Measurements from ENCODE around the gene MDN1.

Gene MDN1

GRCh38 chr6:89611666-89612065 lies 207.9 kb downstream of the MDN1 start:
- H3K4me3 ChIP-seq (ENCODE audit: low read length): no peak overlapping the region; the same call in 1 of the 2 replicates
- no peaks in the 10 kb centered on the region for H3K36me3 ChIP-seq (replicated peaks; ENCODE audit: insufficient read depth, low read length)
- H3K4me1 ChIP-seq (ENCODE audit: low read length): peaks cover 23% of the 10 kb centered on the region
- no peaks in the 10 kb centered on the region for H3K27me3 ChIP-seq (replicated peaks; ENCODE audit: insufficient read depth, low read length)
- H3K79me2 ChIP-seq (ENCODE audit: low read length): no peaks in the 10 kb centered on the region
- H4K20me1 ChIP-seq (ENCODE audit: insufficient read depth, low read length): no peaks in the 10 kb centered on the region
- H3K9me3 ChIP-seq (replicated peaks; ENCODE audit: insufficient read depth, low read length): no peaks in the 10 kb centered on the region
- no peaks in the 10 kb centered on the region for H3K9me2 ChIP-seq (replicated peaks; ENCODE audit: insufficient read depth, low read length)
- no peak overlapping the region for H3K9ac ChIP-seq (ENCODE audit: low read length)
- TF ChIP-seq CTCF (IDR thresholded peaks at IDR 0.05; ENCODE audit: low read length): no peak
- TF ChIP-seq EZH2 (optimal IDR thresholded peaks at IDR 0.05; ENCODE audit: low read depth, low read length): no peak
- TF ChIP-seq EZH2phosphoT487 (IDR thresholded peaks at IDR 0.05; ENCODE audit: low read length): no peak
- peak overlapping the region; percentile 14; the same call in 1 of the 2 replicates for H2AFZ ChIP-seq (ENCODE audit: low read length)
- peak overlapping the region; percentile 0; the same call in 1 of the 2 replicates for H3K27ac ChIP-seq (ENCODE audit: low read length)
- peaks cover 3% of the 10 kb centered on the region; the same call in 1 of the 2 replicates for H3F3A ChIP-seq (ENCODE audit: insufficient read depth, low read length)
- peak; percentile 45 for DNase-seq
- peak overlapping the region; percentile 34; the same call in 1 of the 2 replicates for H3K4me2 ChIP-seq (ENCODE audit: low read depth, low read length)

- DNase-seq: peak; percentile 63
Observed at GRCh38 chr6:89610149-89610642, 209.4 kb downstream of the MDN1 start.

DNA sequence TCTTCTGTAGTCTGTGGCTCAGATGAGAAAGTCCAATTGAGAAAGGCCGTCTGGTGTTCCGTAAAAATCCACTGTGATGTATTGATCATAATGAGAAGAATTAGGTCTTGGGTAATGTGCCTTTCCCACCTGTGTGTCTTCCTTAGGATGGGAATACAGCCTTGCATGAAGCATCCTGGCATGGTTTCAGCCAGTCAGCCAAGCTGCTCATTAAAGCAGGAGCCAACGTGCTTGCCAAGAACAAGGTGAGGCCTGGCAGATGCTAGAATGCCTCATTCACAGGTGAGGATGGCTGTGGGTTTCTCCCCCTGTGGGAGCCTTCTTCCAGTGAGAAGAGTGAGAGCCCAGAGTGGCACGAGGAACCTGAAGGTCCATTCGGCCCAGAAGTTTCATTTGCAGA lies 213.7 kb downstream of the MDN1 start:
- no peak overlapping the region for H2AFZ ChIP-seq (ENCODE audit: low read length)
- H3K4me2 ChIP-seq (ENCODE audit: low read depth, low read length): no peak overlapping the region
- no peaks in the 10 kb centered on the region for H3K27me3 ChIP-seq (replicated peaks; ENCODE audit: insufficient read depth, low read length)
- no peaks in the 10 kb centered on the region for H3K79me2 ChIP-seq (ENCODE audit: low read length)
- no peaks in the 10 kb centered on the region for H3K9me3 ChIP-seq (replicated peaks; ENCODE audit: insufficient read depth, low read length)
- H3K9me2 ChIP-seq (replicated peaks; ENCODE audit: insufficient read depth, low read length): no peaks in the 10 kb centered on the region
- no peak overlapping the region for H3K27ac ChIP-seq (ENCODE audit: low read length)
- H4K20me1 ChIP-seq (ENCODE audit: insufficient read depth, low read length): no peaks in the 10 kb centered on the region
- no peaks in the 10 kb centered on the region for H3F3A ChIP-seq (ENCODE audit: insufficient read depth, low read length)
- no peak for DNase-seq
- no peaks in the 10 kb centered on the region for H3K36me3 ChIP-seq (replicated peaks; ENCODE audit: insufficient read depth, low read length)
- no peak overlapping the region for H3K4me3 ChIP-seq (ENCODE audit: low read length)
- TF ChIP-seq CTCF (IDR thresholded peaks at IDR 0.05; ENCODE audit: low read length) (no peak), EZH2phosphoT487 (IDR thresholded peaks at IDR 0.05; ENCODE audit: low read length) (no peak), EZH2 (optimal IDR thresholded peaks at IDR 0.05; ENCODE audit: low read depth, low read length) (no peak)
- no peak overlapping the region for H3K9ac ChIP-seq (ENCODE audit: low read length)
- peaks cover 9% of the 10 kb centered on the region for H3K4me1 ChIP-seq (ENCODE audit: low read length)

More at GRCh38 chr6:89610149-89610642, 209.4 kb downstream of the MDN1 start:
- no peaks in the 10 kb centered on the region for H3K79me2 ChIP-seq (ENCODE audit: low read length)
- H3K9ac ChIP-seq (ENCODE audit: low read length): no peak overlapping the region
- no peak overlapping the region for H3K4me2 ChIP-seq (ENCODE audit: low read depth, low read length)
- no peak overlapping the region for H3K27ac ChIP-seq (ENCODE audit: low read length)
- no peaks in the 10 kb centered on the region for H3K27me3 ChIP-seq (replicated peaks; ENCODE audit: insufficient read depth, low read length)
- peaks cover 3% of the 10 kb centered on the region; the same call in 1 of the 2 replicates for H3F3A ChIP-seq (ENCODE audit: insufficient read depth, low read length)
- no peaks in the 10 kb centered on the region for H4K20me1 ChIP-seq (ENCODE audit: insufficient read depth, low read length)
- no peaks in the 10 kb centered on the region for H3K9me2 ChIP-seq (replicated peaks; ENCODE audit: insufficient read depth, low read length)
- H3K9me3 ChIP-seq (replicated peaks; ENCODE audit: insufficient read depth, low read length): no peaks in the 10 kb centered on the region
- no peak overlapping the region for H3K4me3 ChIP-seq (ENCODE audit: low read length)
- peaks cover 23% of the 10 kb centered on the region for H3K4me1 ChIP-seq (ENCODE audit: low read length)
- H2AFZ ChIP-seq (ENCODE audit: low read length): no peak overlapping the region
- TF ChIP-seq EZH2phosphoT487 (IDR thresholded peaks at IDR 0.05; ENCODE audit: low read length): no peak
- peak; percentile 95 for TF ChIP-seq CTCF (IDR thresholded peaks at IDR 0.05; ENCODE audit: low read length)
- no peak for TF ChIP-seq EZH2 (optimal IDR thresholded peaks at IDR 0.05; ENCODE audit: low read depth, low read length)
- H3K36me3 ChIP-seq (replicated peaks; ENCODE audit: insufficient read depth, low read length): no peaks in the 10 kb centered on the region
